ENCODE results near the gene COX19. TPM values are rescaled to one million over a fixed set of nuclear protein-coding genes. Genes with fewer than 3 reads are reported as not detected.
A peak's percentile ranks its signal among the peaks of the same experiment; 100 is the strongest.

Gene COX19
- total RNA-seq, 5 donors from 2014 or later (not counting 1 experiment from before 2014, with no cell fraction given): 38.0 to 50.9 (median 43.7) TPM

DNA sequence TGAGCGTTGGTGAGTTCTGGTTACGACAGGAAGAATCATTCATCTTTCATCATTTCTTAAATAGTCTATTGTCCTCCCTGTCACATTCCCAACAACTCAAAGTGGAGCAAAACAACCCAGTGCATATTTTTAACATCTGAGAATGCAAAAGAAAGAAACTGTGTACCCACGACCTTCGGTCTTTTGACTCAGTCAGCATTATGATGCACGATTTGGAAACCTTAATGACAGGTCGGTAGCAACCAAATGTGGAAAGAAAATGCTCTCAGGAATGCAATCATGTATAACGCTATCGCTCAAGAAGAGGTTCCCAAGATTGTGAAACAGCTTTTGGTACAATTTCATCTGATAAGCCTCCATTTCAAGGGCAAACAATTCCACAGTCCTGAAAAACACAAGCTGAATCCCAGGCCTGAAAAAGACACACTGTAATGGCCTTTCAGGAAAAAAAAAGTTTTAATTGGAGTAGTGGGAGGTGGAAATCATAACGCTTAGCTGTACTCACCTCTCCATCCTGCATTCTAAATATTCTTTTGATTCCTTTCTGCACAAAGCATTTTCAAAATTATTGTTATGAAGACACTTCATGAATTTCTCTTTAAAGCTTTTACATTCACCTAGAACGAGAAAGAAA lies 2.6 kb downstream of the COX19 start:
- Mint-ChIP-seq H3K4me1 (peaks cover 32 to 35% (median 34%) of the 10 kb centered on the region in 3 donors), H3K9me3 (no peaks in the 10 kb centered on the region), H3K36me3 (peaks cover 28% of the 10 kb centered on the region), H3K27ac (peak overlapping the region in 1 of 2 donors; percentile 31), H3K27me3 (no peaks in the 10 kb centered on the region), H3K4me3 (peak overlapping the region; percentile 59 to 93 (median 60))
- Histone ChIP-seq H3K4me3 (ENCODE audit: control insufficient read depth in 1 of 2, extremely low read depth in 1 of 2, low read length in 1 of 2) (no peak overlapping the region), H3K4me1 (ENCODE audit: control insufficient read depth in 1 of 2, extremely low read depth in 1 of 2, insufficient read depth in 2 of 2, low read length in 2 of 2) (peaks cover 8 to 34% of the 10 kb centered on the region in 2 experiments), H3K36me3 (ENCODE audit: control insufficient read depth in 2 of 2, extremely low read depth in 1 of 2, insufficient read depth in 1 of 2, low read length in 1 of 2) (peaks cover 14 to 44% of the 10 kb centered on the region in 2 donors), H3K27me3 (replicated peaks in 1 of 2; ENCODE audit: control insufficient read depth in 2 of 2, extremely low read depth in 1 of 2, insufficient read depth in 2 of 2, low read length in 1 of 2) (no peaks in the 10 kb centered on the region), H3K9me3 (no peaks in the 10 kb centered on the region), H3K27ac (ENCODE audit: low read length) (no peak overlapping the region)
- POLR2A ChIA-PET: interaction anchor here in 1 of 2 donors (0.5 to 0.7 kb wide), 3 partner anchors 9 to 1874 kb away, joined by 3 to 5 read pairs (median 3); no protein-coding TSS in a partner anchor
- CTCF ChIA-PET: interaction anchor here (0.6 to 2.0 kb wide), 2 partner anchors 21 to 50 kb away, joined by 3 to 5 read pairs; no protein-coding TSS in a partner anchor
- WGBS (ENCODE audit: insufficient coverage): 75% methylated on average over 7 of the region's 10 CpGs
- no peak for ATAC-seq (replicated peaks in 1 of 4)
- DNase-seq: no peak

- Mint-ChIP-seq H3K36me3 (peaks cover 35% of the 10 kb centered on the region), H3K4me1 (peaks cover 34 to 38% (median 35%) of the 10 kb centered on the region in 3 donors), H3K27me3 (no peaks in the 10 kb centered on the region), H3K9me3 (no peaks in the 10 kb centered on the region), H3K27ac (peak overlapping the region in 1 of 2 donors; percentile 11), H3K4me3 (peak overlapping the region in 2 of 3 donors; percentile 21 to 93)
- ATAC-seq (replicated peaks in 1 of 4) (no peak), DNase-seq (no peak)
- Histone ChIP-seq H3K9me3 (no peaks in the 10 kb centered on the region), H3K4me1 (ENCODE audit: control insufficient read depth in 1 of 2, extremely low read depth in 1 of 2, insufficient read depth in 2 of 2, low read length in 2 of 2) (peaks cover 8 to 34% of the 10 kb centered on the region in 2 experiments), H3K27me3 (replicated peaks in 1 of 2; ENCODE audit: control insufficient read depth in 2 of 2, extremely low read depth in 1 of 2, insufficient read depth in 2 of 2, low read length in 1 of 2) (no peaks in the 10 kb centered on the region), H3K4me3 (ENCODE audit: control insufficient read depth in 1 of 2, extremely low read depth in 1 of 2, low read length in 1 of 2) (no peak overlapping the region), H3K36me3 (ENCODE audit: control insufficient read depth in 2 of 2, extremely low read depth in 1 of 2, insufficient read depth in 1 of 2, low read length in 1 of 2) (peaks cover 14 to 51% of the 10 kb centered on the region in 2 donors), H3K27ac (ENCODE audit: low read length) (no peak overlapping the region)
- ChIA-PET POLR2A (interaction anchor here (0.5 to 0.7 kb wide), 3 partner anchors 8 to 198 kb away, joined by 3 read pairs; no protein-coding TSS in a partner anchor), CTCF (no interaction called here)
- WGBS (ENCODE audit: insufficient coverage): 95% methylated on average over 11 of the region's 12 CpGs
Observed at GRCh38 chr7:972110-972509, 3.2 kb downstream of the COX19 start.

GRCh38 chr7:970744-971143 lies 4.6 kb downstream of the COX19 start:
- Mint-ChIP-seq H3K36me3 (peaks cover 36% of the 10 kb centered on the region), H3K27ac (no peak overlapping the region), H3K9me3 (no peaks in the 10 kb centered on the region), H3K4me1 (peaks cover 35 to 44% (median 41%) of the 10 kb centered on the region in 3 donors), H3K27me3 (no peaks in the 10 kb centered on the region), H3K4me3 (no peak overlapping the region)
- Histone ChIP-seq H3K4me3 (ENCODE audit: control insufficient read depth in 1 of 2, extremely low read depth in 1 of 2, low read length in 1 of 2) (no peak overlapping the region), H3K4me1 (ENCODE audit: control insufficient read depth in 1 of 2, extremely low read depth in 1 of 2, insufficient read depth in 2 of 2, low read length in 2 of 2) (peaks cover 8 to 30% of the 10 kb centered on the region in 2 experiments), H3K27me3 (replicated peaks in 1 of 2; ENCODE audit: control insufficient read depth in 2 of 2, extremely low read depth in 1 of 2, insufficient read depth in 2 of 2, low read length in 1 of 2) (no peaks in the 10 kb centered on the region), H3K27ac (ENCODE audit: low read length) (no peak overlapping the region), H3K9me3 (no peaks in the 10 kb centered on the region), H3K36me3 (ENCODE audit: control insufficient read depth in 2 of 2, extremely low read depth in 1 of 2, insufficient read depth in 1 of 2, low read length in 1 of 2) (peaks cover 14 to 60% of the 10 kb centered on the region in 2 donors)
- POLR2A ChIA-PET: no interaction called here
- no peak for DNase-seq
- WGBS (ENCODE audit: insufficient coverage): 96% methylated on average over 5 of the region's 6 CpGs
- CTCF ChIA-PET: no interaction called here
- ATAC-seq (replicated peaks in 1 of 4): no peak

DNA sequence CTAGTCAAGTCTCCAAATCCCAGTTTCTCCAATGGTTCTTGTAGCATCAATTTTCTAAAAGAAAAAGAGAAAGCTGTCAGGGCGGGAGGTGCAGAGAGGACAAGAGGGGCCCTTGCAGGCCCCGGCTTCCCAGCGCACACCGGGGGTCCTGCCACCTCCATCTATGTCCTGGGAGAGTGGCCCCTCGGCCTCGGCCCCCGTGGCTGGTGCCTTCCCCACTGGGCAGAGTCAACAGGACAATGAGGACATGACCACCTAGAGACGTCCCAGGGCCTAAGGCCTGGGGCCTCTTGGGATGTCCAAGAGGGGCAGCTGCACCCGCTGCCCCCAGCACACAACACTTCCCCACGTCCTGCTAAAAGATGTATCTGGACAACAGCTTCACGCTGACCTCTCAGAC lies 5.9 kb downstream of the COX19 start:
- H3K36me3 Mint-ChIP-seq: peaks cover 36% of the 10 kb centered on the region
- Histone ChIP-seq H3K27me3 (replicated peaks in 1 of 2; ENCODE audit: control insufficient read depth in 2 of 2, extremely low read depth in 1 of 2, insufficient read depth in 2 of 2, low read length in 1 of 2) (no peaks in the 10 kb centered on the region), H3K4me1 (ENCODE audit: control insufficient read depth in 1 of 2, extremely low read depth in 1 of 2, insufficient read depth in 2 of 2, low read length in 2 of 2) (peaks cover 10 to 34% of the 10 kb centered on the region in 2 experiments), H3K9me3 (no peaks in the 10 kb centered on the region), H3K36me3 (ENCODE audit: control insufficient read depth in 2 of 2, extremely low read depth in 1 of 2, insufficient read depth in 1 of 2, low read length in 1 of 2) (peaks cover 14 to 60% of the 10 kb centered on the region in 2 donors), H3K27ac (ENCODE audit: low read length) (no peak overlapping the region), H3K4me3 (ENCODE audit: control insufficient read depth in 1 of 2, extremely low read depth in 1 of 2, low read length in 1 of 2) (no peak overlapping the region)
- ChIA-PET CTCF (no interaction called here), POLR2A (interaction anchor here in 1 of 2 donors (0.6 kb wide), 1 partner anchor 71 kb away, joined by 3 read pairs; no protein-coding TSS in a partner anchor)
- H3K4me1 Mint-ChIP-seq: peaks cover 41 to 49% (median 41%) of the 10 kb centered on the region in 3 donors
- H3K4me3 Mint-ChIP-seq: no peak overlapping the region
- no peaks in the 10 kb centered on the region for H3K9me3 Mint-ChIP-seq
- ATAC-seq (replicated peaks in 1 of 4) (no peak), DNase-seq (no peak)
- no peak overlapping the region for H3K27ac Mint-ChIP-seq
- H3K27me3 Mint-ChIP-seq: no peaks in the 10 kb centered on the region
- WGBS (ENCODE audit: insufficient coverage): 88% methylated on average over 5 of the region's 11 CpGs

- WGBS (ENCODE audit: insufficient coverage): 97% methylated on average over 18 of the region's 24 CpGs
- ChIA-PET POLR2A (no interaction called here), CTCF (interaction anchor here in 1 of 2 donors (0.7 kb wide), 1 partner anchor 527 kb away, joined by 3 read pairs; no protein-coding TSS in a partner anchor)
- no peak overlapping the region for H3K4me3 Mint-ChIP-seq
- H3K27me3 Mint-ChIP-seq: no peaks in the 10 kb centered on the region
- Histone ChIP-seq H3K27ac (ENCODE audit: low read length) (no peak overlapping the region), H3K27me3 (replicated peaks in 1 of 2; ENCODE audit: control insufficient read depth in 2 of 2, extremely low read depth in 1 of 2, insufficient read depth in 2 of 2, low read length in 1 of 2) (peaks cover 0 to 7% of the 10 kb centered on the region in 2 experiments), H3K9me3 (no peaks in the 10 kb centered on the region), H3K36me3 (ENCODE audit: control insufficient read depth in 2 of 2, extremely low read depth in 1 of 2, insufficient read depth in 1 of 2, low read length in 1 of 2) (peaks cover 14 to 60% of the 10 kb centered on the region in 2 donors), H3K4me1 (ENCODE audit: control insufficient read depth in 1 of 2, extremely low read depth in 1 of 2, insufficient read depth in 2 of 2, low read length in 2 of 2) (peaks cover 9 to 34% of the 10 kb centered on the region in 2 experiments), H3K4me3 (ENCODE audit: control insufficient read depth in 1 of 2, extremely low read depth in 1 of 2, low read length in 1 of 2) (no peak overlapping the region)
- no peak overlapping the region for H3K27ac Mint-ChIP-seq
- peaks cover 43 to 48% (median 43%) of the 10 kb centered on the region in 3 donors for H3K4me1 Mint-ChIP-seq
- ATAC-seq (replicated peaks in 1 of 4): no peak
- no peaks in the 10 kb centered on the region for H3K9me3 Mint-ChIP-seq
- peaks cover 36% of the 10 kb centered on the region for H3K36me3 Mint-ChIP-seq
- no peak for DNase-seq
Observed at GRCh38 chr7:968205-969105, 6.9 kb downstream of the COX19 start.

All from T-cell (primary cell).